Endodermal cell (in vitro differentiated cells): ENCODE measurements around the gene PSG4. TPM values are rescaled to one million over a fixed set of nuclear protein-coding genes. Genes with fewer than 3 reads are reported as not detected.
"Not testable (repeated sequence)": the region's sequence is repeated elsewhere in the genome, so short reads cannot be mapped to it uniquely, and the experiment has no call there.

Experiments
- DNase-seq: peaks from one replicate; pipeline ENCODE4 v3.0.0-alpha.2; 2017
- H3K27ac ChIP-seq: 2 replicates; pipeline ENCODE4 v1.5.1; 2013; ENCODE audit warnings: mild to moderate bottlenecking, low read depth, low read length, moderate library complexity
- H3K27me3 ChIP-seq: 2 replicates; pipeline ENCODE4 v1.6.1; 2013; ENCODE audit warnings: mild to moderate bottlenecking, low read length, moderate library complexity; ENCODE audit not compliant: insufficient read depth, control insufficient read depth, poor library complexity, severe bottlenecking
- H3K36me3 ChIP-seq: 2 replicates; pipeline ENCODE4 v1.7.0; 2013; ENCODE audit warnings: mild to moderate bottlenecking, low read length, moderate library complexity; ENCODE audit not compliant: control insufficient read depth, insufficient read depth
- H3K4me1 ChIP-seq: one replicate; pipeline ENCODE4 v1.7.0; 2013; ENCODE audit warnings: low read length; ENCODE audit not compliant: control insufficient read depth, insufficient read depth
- H3K4me3 ChIP-seq: 2 replicates; pipeline ENCODE4 v1.5.1; 2013; ENCODE audit warnings: mild to moderate bottlenecking, low read length, moderate library complexity
- H3K9ac ChIP-seq: 2 replicates; pipeline ENCODE4 v1.6.1; 2013; ENCODE audit warnings: mild to moderate bottlenecking, low read length, moderate library complexity; ENCODE audit not compliant: poor library complexity, severe bottlenecking; ENCODE audit errors: extremely low read depth
- H3K9me3 ChIP-seq: 2 replicates; pipeline ENCODE4 v1.6.1; 2013; ENCODE audit warnings: mild to moderate bottlenecking, low read length, moderate library complexity; ENCODE audit not compliant: control insufficient read depth
- H3K27ac Mint-ChIP-seq: 2 replicates; pipeline ENCODE4 v1.8.0; 2020; ENCODE audit warnings: mixed read lengths
- H3K27me3 Mint-ChIP-seq: 2 replicates; pipeline ENCODE4 v1.8.0; 2021; ENCODE audit warnings: mild to moderate bottlenecking, mixed read lengths; ENCODE audit not compliant: insufficient read depth
- H3K36me3 Mint-ChIP-seq: 2 replicates; pipeline ENCODE4 v1.8.0; 2020; ENCODE audit warnings: low read depth, mixed read lengths
- H3K4me1 Mint-ChIP-seq: 2 replicates; pipeline ENCODE4 v1.8.0; 2020; ENCODE audit warnings: mixed read lengths
- H3K4me3 Mint-ChIP-seq: 2 replicates; pipeline ENCODE4 v1.8.0; 2020; ENCODE audit warnings: mild to moderate bottlenecking, moderate library complexity, mixed read lengths
- H3K9me3 Mint-ChIP-seq: 2 replicates; pipeline ENCODE4 v1.8.0; 2020; ENCODE audit warnings: mild to moderate bottlenecking, mixed read lengths
- CTCF ChIP-seq: fragments of 200-600 bp; sonication (generic); conservative IDR thresholded peaks from 2 replicates; pipeline ENCODE4 v1.5.0; 2021; ENCODE audit warnings: antibody characterized with exemption, mild to moderate bottlenecking
- WGBS, 2 experiments: methylation state at CpG; one replicate each; pipeline versions ENCODE4 v1.1.5 to v1.1.7; 2013; ENCODE audit warnings: missing lambda C conversion rate in 2 of 2, mixed read lengths in 1 of 2; ENCODE audit not compliant: insufficient coverage in 1 of 2, insufficient read length in 1 of 2; 5-methylcytosine and 5-hydroxymethylcytosine counted together
- total RNA-seq, 2 donors: library from RNA; stranded (reverse); fragmentation: NEBNext Ultra II Directional in 1 of 2; extraction: Animal tissue kit (Norgen Biotek cat#: 25700) in 1 of 2; gene quantifications; 2 replicates in 1 of 2; 3 replicates in 1 of 2; pipeline ENCODE4 v1.2.1, GENCODE V29; 2021

PSG4 gene
- total RNA-seq, 2 donors from 2014 or later = not detected

DNA sequence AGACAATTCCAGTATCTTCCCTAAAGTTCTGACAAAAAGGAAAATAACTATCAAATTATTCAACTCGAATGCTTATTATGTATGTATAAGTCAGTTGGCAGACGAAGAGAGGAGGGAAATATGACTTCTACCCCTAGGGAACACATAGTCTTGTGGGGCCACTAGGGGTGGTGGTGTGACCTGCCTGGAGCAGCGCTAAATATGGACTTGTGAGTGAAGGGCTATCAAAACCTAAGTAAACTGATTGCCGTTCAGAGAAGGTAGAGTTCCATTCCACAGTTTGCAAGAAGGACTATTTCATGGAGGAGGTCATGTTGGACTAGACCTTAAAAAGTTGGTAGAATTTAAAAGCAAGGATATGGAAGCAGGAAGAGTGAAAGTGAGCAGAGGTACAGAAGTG is 32.8 kb upstream of the PSG4 start:
- H3K36me3 Mint-ChIP-seq, H3K9ac ChIP-seq, H3K27ac ChIP-seq, H3K9me3 ChIP-seq, H3K4me3 Mint-ChIP-seq, H3K4me3 ChIP-seq, H3K27ac Mint-ChIP-seq, H3K4me1 Mint-ChIP-seq, H3K36me3 ChIP-seq, DNase-seq, H3K27me3 Mint-ChIP-seq, H3K27me3 ChIP-seq, H3K4me1 ChIP-seq: not testable (repeated sequence)
- H3K9me3 Mint-ChIP-seq = peaks cover 39% of the 10 kb centered on the region
- 86% methylated on average over 3 of the region's 4 CpGs; no CpG with 5 or more reads in 1 of the 2 experiments for whole genome bisulfite sequencing, 2 experiments

GRCh38 chr19:43235686-43236085 is 30.2 kb upstream of the PSG4 start:
- DNase-seq = not testable (repeated sequence)

DNA sequence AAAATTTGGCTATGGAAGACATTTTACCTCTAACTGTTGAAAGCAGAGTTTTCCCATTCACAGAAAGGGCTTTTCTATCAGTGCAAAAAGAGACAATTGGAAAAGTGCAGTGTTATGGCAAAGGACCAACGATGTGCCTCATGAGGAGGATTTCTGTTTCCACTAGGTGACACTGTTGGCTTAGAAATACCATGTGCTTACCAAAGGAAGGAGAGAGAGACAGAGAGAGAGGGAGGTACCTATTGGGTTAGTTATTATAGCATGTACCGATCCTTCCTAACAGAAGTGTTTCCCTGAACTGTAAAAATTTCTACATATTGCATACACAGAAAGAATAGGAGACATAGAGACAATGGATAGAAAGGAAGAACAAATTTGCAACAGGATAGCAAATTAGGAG is 23.9 kb upstream of the PSG4 start:
- Histone ChIP-seq H3K36me3 (no peaks in the 10 kb centered on the region), H3K4me3 (no peak overlapping the region), H3K27ac (no peak overlapping the region), H3K9me3 (peaks cover 30% of the 10 kb centered on the region), H3K9ac (no peak overlapping the region), H3K27me3 (no peaks in the 10 kb centered on the region), H3K4me1 (no peaks in the 10 kb centered on the region)
- no peaks in the 10 kb centered on the region for H3K4me1 Mint-ChIP-seq
- H3K9me3 Mint-ChIP-seq = peaks cover 61% of the 10 kb centered on the region
- H3K4me3 Mint-ChIP-seq = no peak overlapping the region
- no peaks in the 10 kb centered on the region for H3K27me3 Mint-ChIP-seq
- WGBS, 2 experiments = 70 to 80% methylated on average over 1 of the region's 2 CpGs
- no peak for TF ChIP-seq CTCF
- no peak overlapping the region for H3K27ac Mint-ChIP-seq
- DNase-seq = no peak
- H3K36me3 Mint-ChIP-seq = no peaks in the 10 kb centered on the region

More at GRCh38 chr19:43235686-43236085, 30.2 kb upstream of the PSG4 start:
- not testable (repeated sequence) for H3K4me1 Mint-ChIP-seq, H3K27ac Mint-ChIP-seq, H3K27me3 Mint-ChIP-seq, H3K9me3 ChIP-seq, H3K4me3 Mint-ChIP-seq, H3K27me3 ChIP-seq, H3K4me1 ChIP-seq, H3K36me3 ChIP-seq, H3K27ac ChIP-seq, H3K9ac ChIP-seq, H3K36me3 Mint-ChIP-seq, H3K4me3 ChIP-seq
- H3K9me3 Mint-ChIP-seq = peaks cover 39% of the 10 kb centered on the region
- 71% methylated on average over 1 of the region's 3 CpGs; no CpG with 5 or more reads in 1 of the 2 experiments for WGBS, 2 experiments

- H3K9me3 ChIP-seq = peaks cover 30% of the 10 kb centered on the region
- not testable (repeated sequence) for H3K27me3 ChIP-seq, H3K4me3 ChIP-seq, H3K4me1 Mint-ChIP-seq, H3K36me3 ChIP-seq, H3K27ac Mint-ChIP-seq, H3K27ac ChIP-seq, H3K27me3 Mint-ChIP-seq, H3K4me3 Mint-ChIP-seq, H3K36me3 Mint-ChIP-seq, H3K9ac ChIP-seq, H3K4me1 ChIP-seq, DNase-seq
- 72 to 80% methylated on average over 1 to 2 of the region's 2 CpGs for WGBS, 2 experiments
- peaks cover 62% of the 10 kb centered on the region for H3K9me3 Mint-ChIP-seq
These were observed 23.3 kb upstream of the PSG4 start for GRCh38 chr19:43228730-43229129.

GRCh38 chr19:43226986-43227385 is 21.5 kb upstream of the PSG4 start:
- H3K27ac Mint-ChIP-seq, H3K27ac ChIP-seq, H3K4me3 ChIP-seq, H3K27me3 Mint-ChIP-seq, H3K4me1 ChIP-seq, H3K4me3 Mint-ChIP-seq, DNase-seq, H3K36me3 ChIP-seq, H3K4me1 Mint-ChIP-seq, H3K36me3 Mint-ChIP-seq, H3K27me3 ChIP-seq, H3K9ac ChIP-seq: not testable (repeated sequence)
- 80% methylated on average over 1 of the region's 1 CpG; no CpG with 5 or more reads in 1 of the 2 experiments for WGBS, 2 experiments
- H3K9me3 ChIP-seq = peaks cover 30% of the 10 kb centered on the region
- peaks cover 62% of the 10 kb centered on the region for H3K9me3 Mint-ChIP-seq
